GM19468 (cell line): ENCODE results near the gene CCNDBP1.
"Not testable (repeated sequence)": the region's sequence is repeated elsewhere in the genome, so short reads cannot be mapped to it uniquely, and the experiment has no call there.

Experiments used
- ATAC-seq: cut with Tn5 transposase; IDR thresholded peaks from one replicate; pipeline ENCODE4 v1.9.1; 2021; ENCODE audit warnings: mild to moderate bottlenecking, moderate library complexity, moderate number of reproducible peaks; ENCODE audit not compliant: unreplicated experiment; ENCODE audit errors: extremely low read depth

Gene CCNDBP1

DNA sequence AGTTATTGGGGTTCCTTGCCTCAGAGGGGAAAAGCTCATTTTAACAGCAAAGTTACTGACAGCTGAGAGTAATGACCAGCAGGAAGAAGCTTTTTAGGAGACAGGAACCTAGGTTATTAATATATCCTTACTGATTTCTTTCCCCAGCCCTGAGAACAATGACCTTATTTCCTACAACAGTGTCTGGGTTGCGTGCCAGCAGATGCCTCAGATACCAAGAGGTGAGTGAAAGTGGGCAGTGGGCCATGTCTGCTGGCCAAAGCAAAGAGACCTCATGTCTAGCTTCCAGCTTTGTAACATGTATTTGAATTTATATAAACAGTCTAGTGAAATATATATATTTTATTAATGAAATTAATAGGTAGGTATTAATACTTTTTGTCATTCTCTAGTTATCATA, 5.0 kb downstream of the CCNDBP1 start:
- no peak for ATAC-seq

DNA sequence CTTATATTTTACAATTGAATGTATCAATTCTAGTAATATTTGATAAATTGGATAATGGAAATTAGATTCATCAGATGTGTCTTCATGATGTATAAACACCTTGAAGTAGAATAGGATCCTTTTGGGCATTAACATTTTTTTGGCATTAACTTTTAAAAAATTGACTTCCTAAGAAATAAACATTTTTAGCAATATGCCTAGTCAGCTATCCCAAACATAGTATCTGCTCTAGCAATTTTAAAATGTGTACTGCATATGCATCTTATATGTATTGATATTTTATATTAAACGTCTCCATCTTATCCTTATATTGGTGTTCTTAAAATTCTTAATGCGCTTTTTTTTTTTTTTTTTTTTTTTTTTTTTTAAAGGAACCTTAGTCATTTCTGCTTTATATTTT, 8.5 kb downstream of the CCNDBP1 start:
- no peak for ATAC-seq

GRCh38 chr15:43194795-43195194, 9.6 kb downstream of the CCNDBP1 start:
- ATAC-seq, result no peak

GRCh38 chr15:43196760-43197548, 11.8 kb downstream of the CCNDBP1 start:
- ATAC-seq, result no peak

DNA sequence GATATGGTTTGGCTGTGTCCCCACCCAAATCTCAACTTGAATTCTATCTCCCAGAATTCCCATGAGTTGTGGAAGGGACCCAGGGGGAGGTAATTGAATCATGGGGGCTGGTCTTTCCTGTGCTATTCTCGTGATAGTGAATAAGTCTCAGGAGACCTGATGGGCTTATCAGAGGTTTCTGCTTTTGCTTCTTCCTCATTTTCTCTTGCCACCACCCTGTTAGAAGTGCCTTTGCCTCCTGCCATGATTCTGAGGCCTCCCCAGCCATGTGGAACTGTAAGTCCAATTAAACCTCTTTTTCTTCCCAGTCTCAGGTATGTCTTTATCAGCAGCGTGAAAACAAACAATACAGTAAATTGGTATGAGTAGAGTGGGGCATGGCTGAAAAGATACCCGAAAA, 12.6 kb downstream of the CCNDBP1 start:
- not testable (repeated sequence) for ATAC-seq

- ATAC-seq, result not testable (repeated sequence)
These were observed 13.4 kb downstream of the CCNDBP1 start for GRCh38 chr15:43198556-43198955.

- ATAC-seq, result no peak
These were observed 13.8 kb downstream of the CCNDBP1 start for GRCh38 chr15:43198992-43199391.

DNA sequence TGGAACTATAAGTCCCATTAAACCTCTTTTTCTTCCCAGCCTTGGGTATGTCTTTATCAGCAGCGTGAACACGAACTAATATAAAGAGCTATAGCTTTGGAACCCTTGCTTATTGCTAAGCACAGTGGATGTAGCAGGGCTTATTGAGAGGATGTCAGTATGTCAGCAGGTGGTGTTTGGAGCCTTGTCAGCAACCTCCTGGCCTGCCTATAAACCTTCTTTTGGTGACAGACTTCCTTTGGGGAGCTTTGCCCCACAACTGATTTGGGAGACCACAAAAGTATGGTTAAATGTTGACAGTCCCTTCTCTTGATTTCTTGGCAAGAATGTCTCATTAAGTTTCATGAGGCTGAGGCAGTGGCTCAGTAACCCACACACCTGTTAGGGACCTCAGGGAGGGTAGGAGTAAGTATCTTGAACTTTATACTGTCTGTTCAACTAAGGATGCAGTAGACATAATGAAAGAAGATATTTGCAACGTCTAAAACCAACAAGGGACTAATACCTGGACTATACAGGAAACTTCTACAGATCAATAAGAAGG, 14.8 kb downstream of the CCNDBP1 start:
- ATAC-seq, result no peak

DNA sequence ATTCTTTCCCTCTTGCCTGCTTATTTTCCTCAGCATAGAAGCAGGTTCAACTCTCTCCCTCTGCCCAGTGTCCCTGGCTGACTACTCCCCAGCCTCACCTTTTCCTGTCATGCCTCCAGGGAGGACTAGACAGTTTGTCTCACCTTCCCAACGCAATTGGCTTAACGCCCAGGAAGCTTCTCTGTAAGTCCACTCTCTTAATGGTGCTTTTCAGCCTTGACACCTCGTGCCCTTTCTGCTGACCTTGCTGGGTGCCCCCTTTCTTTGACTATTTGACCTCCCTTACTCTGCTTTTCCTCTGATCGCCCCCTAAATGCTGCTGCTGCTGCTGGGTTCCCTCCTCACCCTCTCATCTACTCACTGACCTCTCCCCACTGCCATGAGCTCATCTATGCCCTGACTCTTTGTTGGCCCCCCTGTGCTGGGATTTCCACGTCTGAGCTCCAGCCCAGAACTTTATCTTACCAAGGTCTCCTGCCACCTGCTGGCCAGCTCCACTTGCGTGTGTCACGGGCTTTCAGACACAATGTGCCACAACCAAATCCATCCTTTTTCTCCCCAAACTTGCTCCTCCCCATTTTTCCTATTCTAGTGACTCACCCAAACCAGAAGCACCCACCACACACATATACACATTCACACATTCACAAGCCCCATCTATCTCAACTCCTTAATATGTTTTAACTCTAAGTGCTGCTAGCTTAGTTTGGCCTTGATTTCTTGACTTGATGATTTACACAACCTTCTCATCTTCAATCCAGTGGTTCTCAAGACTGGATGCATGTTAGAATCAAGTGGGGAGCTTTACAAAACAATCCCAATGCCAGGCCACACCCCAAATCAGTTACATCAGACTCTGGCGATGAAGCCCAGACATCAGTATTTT, 19.1 kb downstream of the CCNDBP1 start:
- no peak for ATAC-seq

GRCh38 chr15:43206054-43206453, 20.9 kb downstream of the CCNDBP1 start:
- ATAC-seq, result no peak

DNA sequence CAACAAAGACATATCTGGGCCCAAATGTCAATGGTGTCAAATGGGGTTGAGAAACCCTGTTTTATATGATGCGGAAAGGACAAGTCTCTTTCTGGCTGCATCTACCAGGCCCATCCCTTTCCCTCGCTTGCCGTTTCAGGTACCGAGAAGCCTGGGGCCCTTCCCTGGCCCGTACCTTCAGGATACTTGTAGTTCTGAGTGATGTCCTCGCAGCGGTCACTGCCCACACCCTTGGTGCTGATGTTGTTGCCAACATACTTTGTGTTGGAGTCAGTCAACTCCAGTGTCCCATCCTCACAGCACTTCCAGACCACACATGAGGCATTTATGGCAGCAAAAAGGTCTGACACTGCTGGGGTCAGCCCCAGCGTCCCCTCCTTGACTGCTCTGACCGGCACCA, 21.8 kb downstream of the CCNDBP1 start:
- no peak for ATAC-seq

GRCh38 chr15:43208052-43209002, 23.1 kb downstream of the CCNDBP1 start:
- no peak for ATAC-seq

DNA sequence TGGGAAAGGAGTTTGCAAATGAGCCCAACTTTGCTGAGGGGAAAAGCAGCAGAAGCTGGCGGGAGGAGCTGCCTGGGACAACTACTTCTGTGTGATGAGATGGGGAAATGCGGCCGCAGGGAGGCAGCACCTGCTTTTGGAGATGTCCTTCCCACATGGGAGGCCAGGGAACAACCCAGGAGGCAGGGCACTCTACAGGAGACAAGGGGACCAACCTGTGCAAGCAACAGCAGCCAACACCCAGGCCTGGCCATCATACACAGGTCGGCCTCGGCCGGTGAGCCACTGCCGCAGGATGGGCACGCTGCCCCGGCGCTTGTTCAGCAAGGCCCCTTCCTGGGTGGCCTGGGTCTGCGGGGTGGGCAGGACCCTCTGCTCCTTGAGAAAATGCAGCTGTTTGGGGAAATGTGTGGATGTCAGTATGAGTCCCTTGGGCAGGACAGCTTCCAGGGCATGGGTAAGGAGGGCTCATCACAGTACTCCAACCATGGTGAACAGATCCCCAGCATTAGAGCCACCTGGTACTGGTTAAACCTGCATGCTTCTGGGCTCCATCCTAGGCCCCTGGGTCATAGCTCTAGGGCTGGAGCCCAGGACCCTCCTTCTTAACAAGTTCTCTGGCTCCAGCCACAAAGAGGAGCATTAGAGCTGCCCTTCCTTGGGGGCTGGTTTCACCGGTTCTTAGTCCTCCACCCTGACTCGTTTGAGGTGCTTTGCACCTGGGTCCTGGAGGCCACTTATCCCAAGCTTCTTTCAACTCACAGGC, 24.0 kb downstream of the CCNDBP1 start:
- ATAC-seq, result no peak

DNA sequence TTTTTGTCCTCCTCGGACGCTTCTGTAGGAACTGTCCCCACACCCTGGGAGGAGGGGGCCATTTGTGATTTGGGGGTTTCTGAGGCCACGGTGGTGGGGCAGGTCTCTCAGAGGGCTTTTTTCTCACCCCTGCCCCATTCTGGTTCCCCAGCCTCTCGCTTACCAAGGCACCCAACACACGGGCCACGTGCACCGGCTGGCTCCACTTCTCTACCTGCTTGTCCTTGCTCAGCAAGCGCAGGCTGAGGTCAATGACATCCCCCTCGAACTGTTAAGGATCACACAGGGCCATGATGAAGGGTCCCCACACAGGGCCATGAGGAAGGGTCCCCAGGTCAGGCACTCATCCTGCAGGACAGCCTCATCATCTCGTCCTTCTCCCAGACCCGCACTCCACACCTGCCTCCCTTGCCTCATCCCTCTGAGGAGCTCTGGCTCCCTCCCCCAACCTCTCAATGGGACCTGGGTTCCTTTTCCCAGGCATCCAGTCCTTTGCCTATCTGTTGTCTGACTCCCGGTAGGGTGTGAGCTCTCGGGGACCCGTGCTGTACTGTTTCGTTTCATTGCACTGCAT, 25.1 kb downstream of the CCNDBP1 start:
- no peak for ATAC-seq

GRCh38 chr15:43210807-43211206, 25.6 kb downstream of the CCNDBP1 start:
- no peak for ATAC-seq

DNA sequence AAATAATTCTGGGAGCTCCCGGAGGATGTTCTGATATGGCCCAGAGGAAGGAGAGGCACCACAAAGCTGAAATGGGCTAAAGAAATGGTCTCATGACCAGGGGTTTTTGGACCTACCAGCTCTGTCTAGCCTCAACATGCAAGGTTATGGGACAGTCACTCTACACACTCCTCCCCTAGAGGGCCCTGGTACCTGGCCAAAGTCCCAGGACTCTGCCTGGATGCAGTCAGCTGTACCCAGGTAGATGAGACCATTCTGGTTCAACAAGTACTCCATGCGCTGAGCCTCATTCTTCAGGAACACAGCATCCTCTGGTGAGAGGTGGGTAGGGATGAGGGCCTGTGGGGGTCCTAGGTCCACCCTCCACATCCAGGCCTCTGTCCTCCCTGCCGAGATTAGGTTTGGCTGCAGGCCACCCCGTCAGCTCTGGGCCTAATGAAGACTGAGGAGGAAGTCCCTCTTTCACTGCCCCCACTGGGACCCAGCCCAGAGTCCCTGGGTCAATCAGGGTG, 26.1 kb downstream of the CCNDBP1 start:
- ATAC-seq, result no peak

DNA sequence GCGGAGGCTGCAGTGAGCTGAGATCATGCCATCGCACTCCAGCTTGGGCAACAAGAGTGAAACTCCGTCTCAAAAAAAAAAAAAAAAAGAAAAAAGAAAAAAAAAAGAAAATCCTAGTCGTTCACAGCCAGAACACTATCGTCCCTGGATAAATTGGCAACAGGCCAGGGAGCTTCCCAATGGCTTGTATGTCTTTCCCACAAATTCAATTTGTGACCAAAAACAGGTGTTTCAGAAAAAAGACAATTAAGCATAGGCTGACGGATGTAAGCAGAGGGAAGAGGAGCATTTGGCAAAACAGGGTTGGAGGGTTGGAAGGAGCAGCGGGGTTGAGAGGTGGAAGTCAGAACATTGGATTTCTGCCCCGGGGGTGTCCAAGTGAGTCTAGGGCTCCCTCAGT, 27.1 kb downstream of the CCNDBP1 start:
- ATAC-seq, result no peak

- no peak for ATAC-seq
These were observed 27.7 kb downstream of the CCNDBP1 start for GRCh38 chr15:43212951-43213350.

- no peak for ATAC-seq
These were observed 28.3 kb downstream of the CCNDBP1 start for GRCh38 chr15:43213466-43213865.
